ENCODE measurements around the gene KRT17. TPM values are rescaled to one million over a fixed set of nuclear protein-coding genes. Genes with fewer than 3 reads are reported as not detected.

Gene KRT17
- total RNA-seq, 1 experiment from 2014 or later, result 1.5 TPM

- Histone ChIP-seq H3K27me3 (ENCODE audit: insufficient read depth, low read length) (no peaks in the 10 kb centered on the region), H3K56ac (ENCODE audit: insufficient read length, low read depth, low read length) (no peak overlapping the region), H2BK120ac (ENCODE audit: low read depth, low read length, poor library complexity, severe bottlenecking) (no peak overlapping the region), H2AK5ac (ENCODE audit: insufficient read length, low read length) (no peak overlapping the region), H3K9ac (ENCODE audit: extremely low read depth, insufficient read length, low read length) (no peak overlapping the region), H4K8ac (replicated peaks; ENCODE audit: insufficient read length, low read depth, low read length) (no peak overlapping the region), H3K4ac (ENCODE audit: low read depth, low read length) (no peak overlapping the region), H4K91ac (ENCODE audit: insufficient read length, low read depth, low read length) (no peak overlapping the region), H2BK20ac (ENCODE audit: low read depth, low read length, poor library complexity, severe bottlenecking) (no peak overlapping the region), H3K4me2 (ENCODE audit: insufficient read depth, insufficient read length, low read length) (no peak overlapping the region), H3K9me3 (ENCODE audit: control insufficient read depth, low read depth, low read length) (no peaks in the 10 kb centered on the region), H2AFZ (ENCODE audit: low read length) (no peak overlapping the region), H3K27ac (ENCODE audit: insufficient read length, low read depth, low read length) (no peak overlapping the region), H2BK5ac (ENCODE audit: insufficient read length, low read length) (no peak overlapping the region), H3K14ac (ENCODE audit: insufficient read depth, low read length) (no peak overlapping the region), H3K18ac (ENCODE audit: insufficient read length, low read depth, low read length) (no peak overlapping the region), H4K5ac (ENCODE audit: insufficient read length, low read depth, low read length) (no peak overlapping the region), H4K20me1 (ENCODE audit: control insufficient read depth, insufficient read depth, insufficient read length) (no peaks in the 10 kb centered on the region), H3K4me1 (ENCODE audit: insufficient read depth, low read length) (no peaks in the 10 kb centered on the region; the same call in 1 of the 2 replicates), H3K23ac (ENCODE audit: insufficient read length, low read depth, low read length) (no peak overlapping the region), H3K79me1 (ENCODE audit: insufficient read depth, low read depth, low read length, poor library complexity, severe bottlenecking) (no peaks in the 10 kb centered on the region), H3T11ph (ENCODE audit: low read length) (no peak overlapping the region), H2BK15ac (ENCODE audit: low read depth, low read length) (no peak overlapping the region), H3K79me2 (ENCODE audit: insufficient read depth, low read length) (no peaks in the 10 kb centered on the region), H2BK12ac (ENCODE audit: insufficient read length, low read depth, low read length) (no peak overlapping the region), H3K23me2 (ENCODE audit: insufficient read length, low read depth, low read length, poor library complexity, severe bottlenecking) (no peaks in the 10 kb centered on the region)
- no CpG with 5 or more reads among the region's 15 CpGs for WGBS (ENCODE audit: extremely low coverage, insufficient read length, low lambda C conversion rate)
- TF ChIP-seq CTCF (conservative IDR thresholded peaks at IDR 0.05), result no peak
- Mint-ChIP-seq H3K27me3 (ENCODE audit: low read depth) (no peaks in the 10 kb centered on the region), H3K27ac (no peak overlapping the region), H3K4me1 (peaks cover 27 to 31% of the 10 kb centered on the region in 2 experiments), H3K9me3 (no peaks in the 10 kb centered on the region), H3K4me3 (no peak overlapping the region), H3K36me3 (ENCODE audit: insufficient read depth in 1 of 3, low read depth in 3 of 3) (no peaks in the 10 kb centered on the region)
- no peak for DNase-seq
Observed at GRCh38 chr17:41631898-41632285, 7.5 kb upstream of the KRT17 start.
